HepG2 (cell line): ENCODE results near the gene DNAJB8. TPM values are rescaled to one million over a fixed set of nuclear protein-coding genes. Genes with fewer than 3 reads are reported as not detected.
A peak's percentile ranks its signal among the peaks of the same experiment; 100 is the strongest.

Experiments used
- ATAC-seq: fragments of 200-7000 bp; cut with Tn5 transposase; 3 replicates; pipeline ENCODE4 v1.9.1; 2020; ENCODE audit warnings: mild to moderate bottlenecking, moderate library complexity
- BruUV-seq: library from RNA; stranded (reverse); fragments of 400-500 nt; replicated peaks from 2 replicates; lab custom pipeline; 2021; lab: Mats Ljungman, UMichigan
- CTCF ChIA-PET: fragments of 300-600 bp; formaldehyde crosslinking; extraction: SDS; loops from one replicate; lab custom pipeline; 2021; ENCODE audit warnings: low total read pairs, inconsistent platforms, low intra/inter-chr PET ratio; lab: Yijun Ruan, JAX
- POLR2A ChIA-PET: fragments of 350-600 bp; sonication (Branson Sonifier 250); formaldehyde crosslinking; loops from one replicate; lab custom pipeline; 2020; ENCODE audit warnings: antibody characterized with exemption, inconsistent platforms; lab: Yijun Ruan, JAX
- DNase-seq: peaks from one replicate; pipeline ENCODE4 v3.0.0-alpha.2; 2015; ENCODE audit warnings: low spot score
- FAIRE-seq: peaks from 3 replicates; lab custom pipeline; 2011; peaks lifted over from hg19 to GRCh38; lab: Jason Lieb, UNC
- H2AFZ ChIP-seq: one replicate; pipeline ENCODE4 v1.6.1; 2011; ENCODE audit warnings: low read length, inconsistent platforms
- H3K27ac ChIP-seq: fragments of 300-600 bp; 3 replicates; pipeline ENCODE4 v1.8.0; 2011; ENCODE audit warnings: mixed run types, mild to moderate bottlenecking, mixed read lengths, low read length, inconsistent platforms; ENCODE audit not compliant: insufficient read depth; ENCODE audit errors: extremely low read length
- H3K27me3 ChIP-seq, 2 experiments: fragments of 200-600 bp in 1 of 2; 2 replicates in 1 of 2; 3 replicates in 1 of 2; pipeline versions ENCODE4 v1.6.0 to v1.8.0; 2011; ENCODE audit warnings: low read length in 2 of 2, mild to moderate bottlenecking in 2 of 2, moderate library complexity in 2 of 2, inconsistent platforms in 1 of 2; ENCODE audit not compliant: insufficient read depth in 2 of 2, control insufficient read depth in 1 of 2
- H3K36me3 ChIP-seq, 2 experiments: fragments of 200-600 bp in 1 of 2; replicated peaks in 1 of 2; 2 replicates in 1 of 2; 3 replicates in 1 of 2; pipeline versions ENCODE4 v1.5.1 to v1.8.0; 2011; ENCODE audit warnings: low read length in 2 of 2, inconsistent platforms in 1 of 2; ENCODE audit not compliant: insufficient read depth in 2 of 2, control insufficient read depth in 1 of 2
- H3K4me1 ChIP-seq: 2 replicates; pipeline ENCODE4 v1.5.1; 2012; ENCODE audit warnings: low read length, inconsistent platforms; ENCODE audit not compliant: insufficient read depth
- H3K4me2 ChIP-seq: 2 replicates; pipeline ENCODE4 v1.6.0; 2011; ENCODE audit warnings: low read depth, low read length, inconsistent platforms
- H3K4me3 ChIP-seq, 3 experiments: fragments of 200-600 bp in 1 of 3; sonication (generic), shearing (Covaris generic) in 1 of 3; replicated peaks in 1 of 3; 2 replicates each; pipeline ENCODE4 v1.5.1; 2011 to 2016; ENCODE audit warnings: low read length in 3 of 3, inconsistent platforms in 2 of 3, low read depth in 2 of 3, mild to moderate bottlenecking in 2 of 3, control low read depth in 1 of 3, mixed read lengths in 1 of 3; ENCODE audit not compliant: insufficient read depth in 1 of 3
- H3K79me2 ChIP-seq: one replicate; pipeline ENCODE4 v1.6.1; 2011; ENCODE audit warnings: low read length, inconsistent platforms; ENCODE audit not compliant: insufficient read depth
- H3K9ac ChIP-seq: 2 replicates; pipeline ENCODE4 v1.6.0; 2011; ENCODE audit warnings: mild to moderate bottlenecking, low read depth, low read length, inconsistent platforms; ENCODE audit not compliant: insufficient read depth
- H3K9me3 ChIP-seq: 2 replicates; pipeline ENCODE4 v1.5.1; 2012; ENCODE audit warnings: mild to moderate bottlenecking, low read length
- H4K20me1 ChIP-seq: 2 replicates; pipeline ENCODE4 v1.6.0; 2011; ENCODE audit warnings: inconsistent platforms, mild to moderate bottlenecking, low read length, moderate library complexity; ENCODE audit not compliant: insufficient read depth
- CREM ChIP-seq, 2 experiments: sonication (generic) in 1 of 2; formaldehyde crosslinking in 1 of 2; IDR thresholded peaks; 2 replicates each; pipeline versions ENCODE4 v1.4.0 to v1.6.1; 2016 to 2020; ENCODE audit warnings: antibody characterized with exemption in 1 of 2, mild to moderate bottlenecking in 1 of 2, missing genetic modification reagents in 1 of 2
- HNF1B ChIP-seq: sonication (generic); formaldehyde crosslinking; IDR thresholded peaks from 2 replicates; pipeline ENCODE4 v1.5.1; 2020; ENCODE audit warnings: mild to moderate bottlenecking, moderate library complexity, missing genetic modification reagents
- KDM6A ChIP-seq: IDR thresholded peaks from 2 replicates; pipeline ENCODE4 v1.6.1; 2016; ENCODE audit warnings: low read depth
- NFIC ChIP-seq: IDR thresholded peaks from 2 replicates; pipeline ENCODE4 v1.6.1; 2012; ENCODE audit warnings: mild to moderate bottlenecking, low read length, inconsistent platforms
- NRL ChIP-seq: sonication (generic); formaldehyde crosslinking; IDR thresholded peaks from 2 replicates; pipeline ENCODE4 v1.5.0; 2020; ENCODE audit warnings: missing genetic modification reagents, mild to moderate bottlenecking, moderate library complexity, borderline replicate concordance
- PAWR ChIP-seq: sonication (generic); formaldehyde crosslinking; IDR thresholded peaks from 2 replicates; pipeline ENCODE4 v1.4.0; 2020; ENCODE audit warnings: missing genetic modification reagents, mild to moderate bottlenecking, borderline replicate concordance
- SALL1 ChIP-seq: sonication (generic); formaldehyde crosslinking; IDR thresholded peaks from 2 replicates; pipeline ENCODE4 v1.8.0; 2022; ENCODE audit warnings: mild to moderate bottlenecking, missing genetic modification reagents
- SRY ChIP-seq: sonication (generic); formaldehyde crosslinking; IDR thresholded peaks from 2 replicates; pipeline ENCODE4 v1.8.0; 2022; ENCODE audit warnings: mild to moderate bottlenecking, missing genetic modification reagents
- ZNF143 ChIP-seq: sonication (generic); formaldehyde crosslinking; IDR thresholded peaks from 2 replicates; pipeline ENCODE4 v1.4.0; 2020; ENCODE audit warnings: missing genetic modification reagents
- ZNF207 ChIP-seq: fragments of 450-650 bp; IDR thresholded peaks from 2 replicates; pipeline ENCODE4 v1.6.1; 2016; ENCODE audit warnings: antibody characterized with exemption, borderline replicate concordance
- ZNF225 ChIP-seq: sonication (generic); formaldehyde crosslinking; IDR thresholded peaks from 2 replicates; pipeline ENCODE4 v1.4.0; 2020; ENCODE audit warnings: mild to moderate bottlenecking, missing genetic modification reagents
- ZNF597 ChIP-seq: sonication (generic); formaldehyde crosslinking; IDR thresholded peaks from 2 replicates; pipeline ENCODE4 v1.5.0; 2020; ENCODE audit warnings: missing genetic modification reagents
- ZNF768 ChIP-seq: sonication (generic); formaldehyde crosslinking; IDR thresholded peaks from 2 replicates; pipeline ENCODE4 v1.4.0; 2020; ENCODE audit warnings: missing genetic modification reagents
- WGBS: methylation state at CpG from one replicate; pipeline ENCODE4 v1.1.6; 2017; ENCODE audit warnings: low lambda C conversion rate; 5-methylcytosine and 5-hydroxymethylcytosine counted together
- in situ Hi-C: cut with HindIII; loops from 2 replicates; pipeline ENCODE4 v1.10.0; 2017; ENCODE audit warnings: low pct_unique_long_range_greater_than_20kb; ENCODE audit not compliant: extremely low pct_ligation_motif_present
- intact Hi-C: fragments of 100-400 bp; cut with micrococcal nuclease; formaldehyde crosslinking; loops from one replicate; pipeline ENCODE4 v1.10.0; 2022; ENCODE audit not compliant: unreplicated experiment
- polyA plus RNA-seq, 8 experiments: library from polyadenylated mRNA; depleted of rRNA in 3 of 8; stranded (reverse) in 7 of 8; unstranded in 1 of 8; fragments of >200 nt; fragmentation: Illumina TruSeq in 4 of 8; extraction: Trizol in 4 of 8; gene quantifications; 2 replicates each; pipeline versions ENCODE4 v1.2.1 to v1.2.3, GENCODE V29; 2011 to 2016; ENCODE audit warnings: low read depth in 4 of 8, missing spikeins in 1 of 8, mixed read lengths in 1 of 8; ENCODE audit not compliant: insufficient read depth in 1 of 8
- total RNA-seq, 5 experiments: library from RNA; depleted of rRNA; stranded (reverse); fragments of >200 nt; fragmentation: Illumina TruSeq; extraction: Trizol; gene quantifications; 2 replicates each; pipeline ENCODE4 v1.2.3, GENCODE V29; 2016; ENCODE audit warnings: low read depth in 1 of 5
- TF ChIP-seq, protein P1 (sequence below): sonication (generic); formaldehyde crosslinking; IDR thresholded peaks from 2 replicates; pipeline ENCODE4 v1.8.1; 2022; ENCODE audit warnings: mild to moderate bottlenecking, missing genetic modification reagents
- TF ChIP-seq, protein P2 (sequence below): sonication (generic); formaldehyde crosslinking; IDR thresholded peaks from 2 replicates; pipeline ENCODE4 v1.4.0; 2020; ENCODE audit warnings: missing genetic modification reagents

The DNAJB8 gene
- total and polyA plus RNA-seq, 2 of the 13 experiments (the other 11 are each of a cell fraction or from before 2014, with no cell fraction given): not detected

GRCh38 chr3:128473737-128474136, 7.0 kb upstream of the DNAJB8 start:
- Histone ChIP-seq H3K4me3 (no peak overlapping the region), H3K27ac (no peak overlapping the region), H3K79me2 (no peaks in the 10 kb centered on the region), H3K9ac (no peak overlapping the region), H3K4me2 (no peak overlapping the region), H3K36me3 (no peaks in the 10 kb centered on the region), H3K27me3 (peaks cover 8 to 74% of the 10 kb centered on the region in 2 experiments), H2AFZ (no peak overlapping the region), H4K20me1 (no peaks in the 10 kb centered on the region), H3K9me3 (no peaks in the 10 kb centered on the region), H3K4me1 (no peaks in the 10 kb centered on the region)
- no peak for ATAC-seq
- BruUV-seq: no TSS peak
- DNase-seq: no peak
- WGBS: 0% methylated on average over 3 of the region's 4 CpGs
- ChIA-PET POLR2A (no interaction called here), CTCF (no interaction called here)
- FAIRE-seq: no peak
- peak; percentile 88 for TF ChIP-seq ZNF768 (CRISPR knock-in tag)
- TF ChIP-seq SRY (CRISPR knock-in tag): no peak
- intact Hi-C loops (no loop called here), in situ Hi-C loops (no loop called here)

- no peak overlapping the region for H2AFZ ChIP-seq
- WGBS: 33% methylated on average over 2 of the region's 6 CpGs
- H4K20me1 ChIP-seq: no peaks in the 10 kb centered on the region
- no peaks in the 10 kb centered on the region for H3K79me2 ChIP-seq
- no peaks in the 10 kb centered on the region for H3K4me1 ChIP-seq
- peaks cover 8 to 80% of the 10 kb centered on the region in 2 experiments for H3K27me3 ChIP-seq
- no peak overlapping the region for H3K4me3 ChIP-seq
- ChIA-PET POLR2A (no interaction called here), CTCF (no interaction called here)
- ATAC-seq (no peak), DNase-seq (no peak), FAIRE-seq (no peak)
- intact Hi-C loops (no loop called here), in situ Hi-C loops (no loop called here)
- BruUV-seq: no TSS peak
- H3K27ac ChIP-seq: no peak overlapping the region
- H3K36me3 ChIP-seq: no peaks in the 10 kb centered on the region
- no peaks in the 10 kb centered on the region for H3K9me3 ChIP-seq
- no peak overlapping the region for H3K9ac ChIP-seq
- H3K4me2 ChIP-seq: no peak overlapping the region
- TF ChIP-seq SALL1 (CRISPR knock-in tag): no peak
- TF ChIP-seq, protein P1, sequence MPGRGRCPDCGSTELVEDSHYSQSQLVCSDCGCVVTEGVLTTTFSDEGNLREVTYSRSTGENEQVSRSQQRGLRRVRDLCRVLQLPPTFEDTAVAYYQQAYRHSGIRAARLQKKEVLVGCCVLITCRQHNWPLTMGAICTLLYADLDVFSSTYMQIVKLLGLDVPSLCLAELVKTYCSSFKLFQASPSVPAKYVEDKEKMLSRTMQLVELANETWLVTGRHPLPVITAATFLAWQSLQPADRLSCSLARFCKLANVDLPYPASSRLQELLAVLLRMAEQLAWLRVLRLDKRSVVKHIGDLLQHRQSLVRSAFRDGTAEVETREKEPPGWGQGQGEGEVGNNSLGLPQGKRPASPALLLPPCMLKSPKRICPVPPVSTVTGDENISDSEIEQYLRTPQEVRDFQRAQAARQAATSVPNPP (CRISPR knock-in tag): no peak
- TF ChIP-seq ZNF143 (CRISPR knock-in tag): no peak
- TF ChIP-seq, protein P2, sequence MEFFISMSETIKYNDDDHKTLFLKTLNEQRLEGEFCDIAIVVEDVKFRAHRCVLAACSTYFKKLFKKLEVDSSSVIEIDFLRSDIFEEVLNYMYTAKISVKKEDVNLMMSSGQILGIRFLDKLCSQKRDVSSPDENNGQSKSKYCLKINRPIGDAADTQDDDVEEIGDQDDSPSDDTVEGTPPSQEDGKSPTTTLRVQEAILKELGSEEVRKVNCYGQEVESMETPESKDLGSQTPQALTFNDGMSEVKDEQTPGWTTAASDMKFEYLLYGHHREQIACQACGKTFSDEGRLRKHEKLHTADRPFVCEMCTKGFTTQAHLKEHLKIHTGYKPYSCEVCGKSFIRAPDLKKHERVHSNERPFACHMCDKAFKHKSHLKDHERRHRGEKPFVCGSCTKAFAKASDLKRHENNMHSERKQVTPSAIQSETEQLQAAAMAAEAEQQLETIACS: no peak
- no peak for TF ChIP-seq KDM6A (CRISPR knock-in tag)
- TF ChIP-seq HNF1B (CRISPR knock-in tag): no peak
- no peak for TF ChIP-seq PAWR (CRISPR knock-in tag)
- no peak for TF ChIP-seq NRL
- no peak for TF ChIP-seq CREM (IDR thresholded peaks at IDR 0.05)
- no peak for TF ChIP-seq CREM (CRISPR knock-in tag; IDR thresholded peaks at IDR 0.05)
- TF ChIP-seq ZNF207: no peak
- TF ChIP-seq ZNF597 (CRISPR knock-in tag): no peak
- TF ChIP-seq NFIC: no peak
- no peak for TF ChIP-seq ZNF225 (CRISPR knock-in tag)
Measured at GRCh38 chr3:128473180-128473519, 6.5 kb upstream of the DNAJB8 start.
